ENCODE data around the gene SPINK8.

Gene SPINK8

GRCh38 chr3:48371651-48372376, 38.4 kb upstream of the SPINK8 start, which contains the start of gene FBXW12:
TSS of gene FBXW12 (plus strand) at chr3:48372219. CDS start at chr3:48372768, 549 bp downstream.
- ChIA-PET CTCF (interaction anchor here (0.6 kb wide), 1 partner anchor 524 kb away, joined by 4 read pairs; no protein-coding TSS in a partner anchor), POLR2A (no interaction called here)
- Histone ChIP-seq H3K4me1 (ENCODE audit: control insufficient read depth, insufficient read depth, low read length) (no peaks in the 10 kb centered on the region), H3K4me3 (ENCODE audit: low read depth, low read length) (no peak within 1 kb of the TSS), H3K27ac (ENCODE audit: extremely low read depth, low read depth, low read length) (no peak within 1 kb of the TSS), H3K9me3 (ENCODE audit: control insufficient read depth, insufficient read depth, low read depth, low read length) (no peaks in the 10 kb centered on the region), H3K36me3 (ENCODE audit: control insufficient read depth in 2 of 2, insufficient read depth in 1 of 2, low read length in 2 of 2) (no peaks in the 10 kb centered on the region)
- no peak for TF ChIP-seq ZBTB21 (tag by site-specific recombination; IDR thresholded peaks at IDR 0.05)
- no peak for TF ChIP-seq KLF17 (tag by site-specific recombination; IDR thresholded peaks at IDR 0.05)
- no peak for TF ChIP-seq ZBTB49 (tag by site-specific recombination; IDR thresholded peaks at IDR 0.05; ENCODE audit: low read depth)

- Histone ChIP-seq H3K36me3 (ENCODE audit: control insufficient read depth in 2 of 2, insufficient read depth in 1 of 2, low read length in 2 of 2) (no peaks in the 10 kb centered on the region), H3K27ac (ENCODE audit: extremely low read depth, low read depth, low read length) (no peak overlapping the region), H3K4me3 (ENCODE audit: low read depth, low read length) (no peak overlapping the region), H3K4me1 (ENCODE audit: control insufficient read depth, insufficient read depth, low read length) (no peaks in the 10 kb centered on the region), H3K9me3 (ENCODE audit: control insufficient read depth, insufficient read depth, low read depth, low read length) (no peaks in the 10 kb centered on the region)
- POLR2A ChIA-PET: no interaction called here
- CTCF ChIA-PET: no interaction called here
- 0 out of 2 replicates have a peak, but pooled peaks have one; percentile 22 for TF ChIP-seq ZNF341 (tag by site-specific recombination; IDR thresholded peaks at IDR 0.05; ENCODE audit: low read depth)
- no peak for TF ChIP-seq ZNF239 (tag by site-specific recombination; IDR thresholded peaks at IDR 0.05)
Measured at GRCh38 chr3:48370333-48370713, 36.9 kb upstream of the SPINK8 start.

GRCh38 chr3:48369693-48370332, 36.4 kb upstream of the SPINK8 start:
- ChIA-PET POLR2A (no interaction called here), CTCF (no interaction called here)
- Histone ChIP-seq H3K4me1 (ENCODE audit: control insufficient read depth, insufficient read depth, low read length) (no peaks in the 10 kb centered on the region), H3K36me3 (ENCODE audit: control insufficient read depth in 2 of 2, insufficient read depth in 1 of 2, low read length in 2 of 2) (no peaks in the 10 kb centered on the region), H3K27ac (ENCODE audit: extremely low read depth, low read depth, low read length) (no peak overlapping the region), H3K4me3 (ENCODE audit: low read depth, low read length) (no peak overlapping the region), H3K9me3 (ENCODE audit: control insufficient read depth, insufficient read depth, low read depth, low read length) (no peaks in the 10 kb centered on the region)
- TF ChIP-seq ZNF266 (tag by site-specific recombination; IDR thresholded peaks at IDR 0.05; ENCODE audit: low read depth) (peak; percentile 40; the same call in 1 of the 2 replicates), GLI2 (tag by site-specific recombination; IDR thresholded peaks at IDR 0.05; ENCODE audit: borderline replicate concordance, low read depth) (no peak)

GRCh38 chr3:48367201-48367600, 33.7 kb upstream of the SPINK8 start:
- POLR2A ChIA-PET: no interaction called here
- Histone ChIP-seq H3K4me1 (ENCODE audit: control insufficient read depth, insufficient read depth, low read length) (no peaks in the 10 kb centered on the region), H3K9me3 (ENCODE audit: control insufficient read depth, insufficient read depth, low read depth, low read length) (no peaks in the 10 kb centered on the region), H3K27ac (ENCODE audit: extremely low read depth, low read depth, low read length) (no peak overlapping the region), H3K4me3 (ENCODE audit: low read depth, low read length) (no peak overlapping the region), H3K36me3 (ENCODE audit: control insufficient read depth in 2 of 2, insufficient read depth in 1 of 2, low read length in 2 of 2) (no peaks in the 10 kb centered on the region)
- TF ChIP-seq ZNF214 (tag by site-specific recombination; IDR thresholded peaks at IDR 0.05; ENCODE audit: borderline replicate concordance): no peak
- peak; percentile 70 for TF ChIP-seq GLIS1 (tag by site-specific recombination; IDR thresholded peaks at IDR 0.05)
- peak; percentile 67 for TF ChIP-seq ZFP69B (tag by site-specific recombination; IDR thresholded peaks at IDR 0.05)
- 0 out of 2 replicates have a peak, but pooled peaks have one; percentile 24 for TF ChIP-seq ZIC2 (tag by site-specific recombination; IDR thresholded peaks at IDR 0.05)
- TF ChIP-seq ZNF514 (tag by site-specific recombination; IDR thresholded peaks at IDR 0.05): no peak
- TF ChIP-seq ZNF692 (tag by site-specific recombination; IDR thresholded peaks at IDR 0.05): peak; percentile 83
- no peak for TF ChIP-seq ZNF777 (tag by site-specific recombination; IDR thresholded peaks at IDR 0.05; ENCODE audit: borderline replicate concordance)
- TF ChIP-seq ZBTB17 (tag by site-specific recombination; IDR thresholded peaks at IDR 0.05): 0 out of 2 replicates have a peak, but pooled peaks have one; percentile 18
- CTCF ChIA-PET: interaction anchor here (2.6 kb wide), 1 partner anchor 69 kb away, joined by 10 read pairs; no protein-coding TSS in a partner anchor

All from HEK293 (cell line).